ENCODE data around the gene ADIRF.
"Not testable (repeated sequence)": the region's sequence is repeated elsewhere in the genome, so short reads cannot be mapped to it uniquely, and the experiment has no call there.

Gene ADIRF

GRCh38 chr10:86961481-86962091 is 6.7 kb upstream of the ADIRF start:
- DNase-seq = peak; percentile 25

GRCh38 chr10:86962136-86962980 is 5.9 kb upstream of the ADIRF start:
- DNase-seq = no peak

GRCh38 chr10:86962981-86963310 is 5.3 kb upstream of the ADIRF start:
- no peak for DNase-seq

DNA sequence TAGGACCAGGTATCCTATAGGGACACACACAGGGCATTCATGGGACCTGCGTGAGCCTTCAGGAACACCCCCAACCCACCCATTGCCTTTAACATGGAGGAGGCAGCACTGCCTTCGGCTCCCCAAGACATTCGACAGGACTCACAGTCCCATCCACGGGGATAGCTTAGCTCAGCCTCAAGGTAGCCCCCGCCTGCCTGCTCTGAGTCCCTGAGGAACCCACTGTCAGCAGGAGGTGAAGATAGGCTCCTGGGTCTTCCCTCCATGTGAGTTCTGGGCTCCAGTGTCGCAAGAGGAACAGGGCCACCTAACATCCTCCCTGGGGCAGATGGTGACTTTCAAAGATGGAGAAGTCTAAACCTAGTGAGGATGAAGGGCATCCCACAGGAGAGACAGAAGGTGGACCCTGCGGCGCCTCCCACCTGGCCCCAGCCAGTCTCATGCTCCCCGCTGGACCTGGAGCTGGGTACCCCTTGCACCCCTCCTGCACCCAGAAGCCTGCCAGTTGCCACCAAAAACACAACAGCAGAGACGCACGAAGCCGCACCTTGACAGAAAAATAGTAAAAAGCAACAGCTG is 4.9 kb upstream of the ADIRF start:
- no peak for DNase-seq

GRCh38 chr10:86964061-86964846 is 4.0 kb upstream of the ADIRF start:
- no peak for DNase-seq

DNA sequence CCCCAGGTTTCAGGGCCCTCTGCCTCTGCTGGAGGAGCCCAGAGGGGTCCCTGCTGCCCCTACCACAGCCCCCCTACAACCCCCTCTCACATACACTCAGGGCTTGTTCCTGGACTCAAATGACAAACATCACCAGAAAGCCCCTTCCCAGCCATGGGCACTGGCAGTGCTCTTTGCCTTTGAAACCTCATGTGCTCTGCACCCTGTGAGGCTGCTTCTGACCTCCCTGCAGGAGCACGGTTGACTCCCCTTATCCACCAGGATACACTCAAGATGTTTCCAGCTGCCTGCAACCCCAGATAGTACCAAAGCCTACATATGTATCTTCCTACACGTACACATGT is 3.5 kb upstream of the ADIRF start:
- no peak for DNase-seq

GRCh38 chr10:86965986-86966654 is 2.2 kb upstream of the ADIRF start:
- DNase-seq = no peak

DNA sequence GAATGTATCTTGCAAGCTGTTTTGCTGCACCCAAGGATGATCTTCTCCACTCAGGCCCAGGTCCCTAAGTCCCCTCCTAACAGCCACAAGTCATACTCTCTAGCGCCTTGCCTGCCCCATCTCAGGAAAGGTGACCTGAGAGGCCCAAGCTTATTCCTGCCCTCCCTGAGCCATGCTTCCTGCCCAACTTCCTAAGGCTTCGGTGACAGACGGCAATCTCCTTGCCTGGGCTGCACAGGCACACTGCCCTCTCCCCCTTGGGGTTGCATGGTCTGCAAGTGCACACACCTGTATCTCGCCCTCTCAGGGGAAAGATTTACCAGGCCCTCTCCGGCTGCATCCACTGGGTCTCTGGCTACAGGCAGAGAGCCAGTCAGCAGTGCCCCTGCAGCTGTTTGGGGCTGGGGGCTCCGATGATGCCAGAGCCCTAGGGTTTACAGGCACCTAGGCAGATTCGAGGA is 771 bp upstream of the ADIRF start:
- no peak for DNase-seq

DNA sequence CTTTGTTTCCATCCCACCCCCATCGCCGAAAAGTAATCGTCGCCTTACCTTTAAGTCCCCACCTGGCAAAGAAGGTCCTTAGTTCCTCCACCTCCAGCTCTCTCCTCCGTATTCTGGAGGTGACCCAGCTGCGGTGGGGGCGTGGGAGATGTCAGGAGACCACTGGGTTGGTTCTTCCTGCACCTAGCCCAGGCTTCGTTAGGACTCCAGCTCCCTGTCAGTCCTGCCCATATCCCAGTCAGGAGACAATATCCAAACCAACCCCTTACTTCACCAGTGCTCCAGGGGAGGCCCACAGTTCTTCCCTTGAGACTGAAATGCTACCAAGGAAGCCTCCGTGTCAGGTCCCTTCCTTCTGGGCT is 693 bp downstream of the ADIRF start:
- DNase-seq = no peak

- DNase-seq = no peak
Measured at GRCh38 chr10:86969421-86970041, 1.2 kb downstream of the ADIRF start.

- no peak for DNase-seq
Measured at GRCh38 chr10:86970162-86970981, 2.1 kb downstream of the ADIRF start.

DNA sequence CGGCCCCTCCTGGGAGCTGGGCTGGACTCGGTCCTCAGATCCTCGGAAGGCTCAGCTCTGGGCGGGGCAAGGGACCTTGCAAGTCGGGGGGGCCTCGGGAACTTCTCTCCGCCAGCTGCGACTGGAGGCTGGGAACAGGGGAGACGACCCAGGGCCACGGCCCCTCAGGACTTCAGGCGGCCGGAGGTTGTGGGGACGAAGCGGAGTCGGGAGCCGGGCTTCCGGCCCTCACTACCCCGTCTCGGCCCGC is 2.6 kb downstream of the ADIRF start:
- no peak for DNase-seq

DNA sequence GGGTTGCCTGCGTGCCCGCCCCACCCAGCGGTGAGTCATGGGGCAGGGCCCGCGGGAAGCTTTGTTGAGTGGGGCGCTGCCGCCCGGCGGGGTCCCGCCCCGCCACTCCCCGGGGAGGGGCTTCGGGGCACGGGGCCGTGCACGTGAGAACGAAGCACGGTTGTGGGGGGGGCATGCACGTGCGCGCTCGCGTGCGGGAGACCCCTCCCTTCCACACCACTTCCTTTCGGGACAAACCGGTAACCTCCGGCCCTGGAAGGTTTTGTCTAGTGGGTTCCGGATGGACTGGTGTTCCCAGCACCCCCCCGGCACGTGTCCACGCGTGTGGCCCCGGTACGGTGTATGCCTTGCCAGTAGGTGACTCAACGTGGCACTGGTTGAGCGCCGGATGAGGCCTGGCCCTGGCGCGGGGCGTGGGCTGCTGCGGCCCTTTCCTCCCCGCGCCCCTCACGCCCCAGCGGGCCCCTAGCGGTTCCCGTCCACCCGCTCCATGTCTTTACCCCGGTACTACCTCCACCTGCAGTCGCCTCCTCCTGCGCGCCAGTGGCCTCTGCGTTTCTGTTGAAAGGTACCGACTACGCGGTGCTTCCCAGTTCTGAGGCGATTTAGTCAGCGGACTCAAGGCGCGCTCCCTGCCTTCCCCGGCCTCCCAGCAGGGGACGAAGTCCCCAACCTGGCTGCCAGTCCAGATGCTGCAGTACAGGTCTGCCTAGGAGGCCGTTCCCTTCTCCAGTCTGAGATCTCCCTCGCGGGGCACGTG is 3.1 kb downstream of the ADIRF start:
- peak; percentile 84 for DNase-seq

- no peak for DNase-seq
Measured at GRCh38 chr10:86972613-86973380, 4.5 kb downstream of the ADIRF start.

DNA sequence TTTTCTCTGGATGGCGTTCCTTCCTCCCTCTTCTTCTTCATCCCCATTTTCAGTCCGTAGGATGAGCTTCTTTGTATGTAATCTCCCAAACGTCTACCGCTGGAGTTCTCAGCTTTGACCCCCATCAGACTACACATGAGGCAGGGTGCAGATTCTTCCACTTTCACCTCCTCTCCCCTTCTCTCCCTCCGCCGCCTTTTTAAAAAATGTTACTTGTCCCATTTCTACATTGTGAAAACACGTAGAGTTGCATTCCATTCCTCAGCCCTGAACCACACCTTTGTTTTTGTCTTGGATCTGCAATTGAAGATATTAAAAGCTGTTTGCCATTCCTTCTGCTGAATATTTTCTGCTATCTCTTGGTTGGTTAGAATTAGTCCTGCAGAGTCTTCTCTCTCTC is 6.2 kb downstream of the ADIRF start:
- DNase-seq = no peak

DNA sequence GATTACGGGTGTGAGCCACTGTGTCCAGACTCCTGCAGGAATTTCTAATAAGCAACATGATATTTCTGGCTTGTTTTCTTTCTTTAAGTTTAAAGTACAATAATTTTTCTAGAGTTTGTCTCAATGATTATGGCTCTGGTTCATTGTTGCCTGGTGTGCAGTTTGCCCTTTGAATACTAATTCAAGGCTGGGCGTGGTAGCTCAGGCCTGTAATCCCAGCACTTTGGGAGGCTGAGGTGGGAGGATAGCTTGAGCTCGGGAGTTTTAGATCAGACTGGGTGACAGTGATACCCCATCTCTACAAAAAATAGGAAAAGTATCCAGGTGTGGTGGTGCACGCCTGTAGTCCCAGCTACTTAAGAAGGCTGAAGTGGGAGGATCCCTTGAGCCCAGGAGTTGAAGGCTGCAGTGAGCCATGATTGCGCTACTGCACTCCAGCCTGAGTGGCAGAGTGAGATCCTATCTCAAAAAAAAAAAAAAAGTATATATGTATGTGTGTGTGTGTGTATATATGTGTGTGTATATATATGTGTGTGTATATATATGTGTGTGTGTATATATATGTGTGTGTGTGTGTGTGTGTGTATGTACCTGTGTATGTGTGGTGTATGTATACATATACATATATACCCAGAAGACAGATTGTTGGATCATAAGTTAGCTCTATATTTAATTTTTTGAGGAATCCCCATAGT is 8.2 kb downstream of the ADIRF start:
- no peak for DNase-seq

DNA sequence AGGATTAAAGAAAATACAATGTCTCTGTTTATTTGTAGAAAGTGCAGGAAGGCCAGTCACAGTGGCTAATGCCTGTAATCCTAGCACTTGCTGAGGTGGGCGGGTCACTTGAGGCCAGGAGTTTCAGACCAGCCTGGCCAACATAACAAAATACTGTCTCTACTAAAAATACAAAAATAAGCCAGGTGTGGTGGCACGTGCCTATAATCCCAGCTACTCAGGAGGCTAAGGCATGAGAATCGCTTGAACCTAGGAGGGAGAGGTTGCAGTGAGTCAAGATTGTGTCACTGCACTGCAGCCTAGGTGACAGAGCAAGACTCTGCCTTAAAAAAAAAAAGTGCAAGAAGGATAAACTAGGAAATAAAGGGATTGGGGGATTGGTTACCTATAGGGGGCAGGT is 10.2 kb downstream of the ADIRF start:
- DNase-seq = not testable (repeated sequence)

DNA sequence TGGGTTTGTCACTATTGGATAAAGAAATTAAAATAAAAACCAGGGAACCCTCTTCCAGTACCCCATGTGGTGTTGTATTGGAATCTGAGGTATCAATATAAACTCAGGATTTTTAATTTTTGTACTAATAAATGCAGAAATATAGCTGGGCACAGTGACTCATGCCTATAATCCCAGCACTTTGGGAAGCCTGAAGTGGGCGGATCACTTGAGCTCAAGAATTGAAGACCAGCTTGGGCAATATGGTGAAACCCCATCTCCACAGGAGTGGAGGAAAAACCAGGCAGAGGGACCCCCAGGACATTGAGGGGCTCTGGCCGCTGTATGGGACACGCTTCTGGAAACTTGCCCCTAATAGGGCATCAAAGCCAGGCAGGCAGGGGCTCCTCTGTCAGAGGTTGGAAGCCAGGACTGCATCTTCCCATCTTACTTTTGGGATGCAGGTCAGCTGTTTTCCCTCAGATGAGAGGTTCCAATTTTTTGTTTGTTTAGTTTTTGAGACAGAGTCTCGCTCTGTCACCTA is 11.1 kb downstream of the ADIRF start:
- no peak for DNase-seq

DNA sequence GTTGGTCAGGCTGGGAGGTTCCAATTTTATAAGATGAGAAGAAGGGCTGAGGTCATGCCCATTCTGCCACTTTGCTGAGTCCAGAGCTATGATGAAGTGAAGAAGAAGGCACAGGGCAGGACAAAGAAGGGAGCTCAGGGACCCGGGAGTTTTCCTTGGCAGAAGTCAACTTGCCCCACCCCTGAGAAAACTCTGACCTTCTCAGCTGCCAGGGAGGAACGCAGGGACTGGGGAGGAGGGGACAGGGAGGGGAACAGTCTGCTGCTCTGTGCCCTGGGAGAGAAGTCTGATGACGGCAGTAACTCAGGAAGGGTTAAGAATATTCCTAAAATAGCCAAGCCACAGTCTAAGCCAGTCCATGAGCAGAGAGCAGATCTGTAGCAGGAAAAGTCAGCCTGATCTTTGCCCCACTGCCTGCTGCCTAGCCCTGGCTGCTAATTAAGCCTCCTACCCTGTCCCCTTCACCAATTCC is 11.7 kb downstream of the ADIRF start:
- no peak for DNase-seq

Data from activated CD4-positive, CD25-positive, alpha-beta regulatory T cell treated with anti-CD3 and anti-CD28 coated beads, Interleukin-2, amount 50 U/mL, for 72 hours (primary cell).